Measurements from ENCODE around the gene OR14C36. TPM values are rescaled to one million over a fixed set of nuclear protein-coding genes. Genes with fewer than 3 reads are reported as not detected.

The OR14C36 gene
- total and polyA plus RNA-seq, 4 donors, result not detected

- Histone ChIP-seq H3K4me1 (ENCODE audit: control insufficient read depth in 4 of 4, insufficient read depth in 4 of 4, low read length in 3 of 4) (no peaks in the 10 kb centered on the region), H3K9ac (ENCODE audit: low read depth in 1 of 2, low read length in 2 of 2) (no peak overlapping the region), H3K27me3 (ENCODE audit: control insufficient read depth in 4 of 4, insufficient read depth in 4 of 4, low read length in 3 of 4) (peaks cover 0 to 2% (median 0%) of the 10 kb centered on the region in 4 donors), H3K9me3 (ENCODE audit: control insufficient read depth in 4 of 4, low read length in 3 of 4) (no peaks in the 10 kb centered on the region), H3K36me3 (ENCODE audit: control insufficient read depth in 4 of 4, insufficient read depth in 3 of 4, low read depth in 1 of 4, low read length in 3 of 4) (no peaks in the 10 kb centered on the region), H3K27ac (ENCODE audit: low read depth in 1 of 2, low read length in 2 of 2) (no peak overlapping the region), H3K4me3 (ENCODE audit: low read depth in 1 of 3, low read length in 3 of 3) (no peak overlapping the region)
- TF ChIP-seq ZBTB33 (IDR thresholded peaks at IDR 0.05) (no peak), RAD21 (IDR thresholded peaks at IDR 0.05) (no peak), NR2F2 (IDR thresholded peaks at IDR 0.05) (no peak), EGR1 (IDR thresholded peaks at IDR 0.05; ENCODE audit: low read depth in 2 of 2) (no peak), HNF4A (conservative IDR thresholded peaks at IDR 0.05) (no peak), CTCF (IDR thresholded peaks at IDR 0.05; ENCODE audit: low read depth, low read length, missing input control) (no peak), SP1 (IDR thresholded peaks at IDR 0.05) (no peak), FOXA1 (IDR thresholded peaks at IDR 0.05) (no peak)
- no peak for DNase-seq (ENCODE audit: low spot score)
- WGBS, result 58% methylated on average over 3 of the region's 3 CpGs
Observed at GRCh38 chr1:248359415-248359814, 10.8 kb downstream of the OR14C36 start.

GRCh38 chr1:248361121-248361715 lies 12.6 kb downstream of the OR14C36 start, which contains the start of gene OR2T4:
TSS of gene OR2T4 (plus strand) at chr1:248361665. CDS start at chr1:248361665, 0 bp downstream.
- no peak for TF ChIP-seq YY1 (IDR thresholded peaks at IDR 0.05)
- TF ChIP-seq GABPA (IDR thresholded peaks at IDR 0.05 in 1 of 2, conservative IDR thresholded peaks at IDR 0.05 in 1 of 2), result no peak
- no peak for TF ChIP-seq JUND (IDR thresholded peaks at IDR 0.05)
- TF ChIP-seq REST (IDR thresholded peaks at IDR 0.05), result no peak
- TF ChIP-seq CTCF (IDR thresholded peaks at IDR 0.05; ENCODE audit: low read depth, low read length, missing input control), result no peak
- H3K9ac ChIP-seq (ENCODE audit: low read depth in 1 of 2, low read length in 2 of 2), result no peak within 1 kb of the TSS
- DNase-seq (ENCODE audit: low spot score), result no peak
- WGBS, result 40% methylated on average over 3 of the region's 3 CpGs
- no peaks in the 10 kb centered on the region for H3K4me1 ChIP-seq (ENCODE audit: control insufficient read depth in 4 of 4, insufficient read depth in 4 of 4, low read length in 3 of 4)
- H3K4me3 ChIP-seq (ENCODE audit: low read depth in 1 of 3, low read length in 3 of 3), result no peak within 1 kb of the TSS
- no peak within 1 kb of the TSS for H3K27ac ChIP-seq (ENCODE audit: low read depth in 1 of 2, low read length in 2 of 2)
- no peaks in the 10 kb centered on the region for H3K36me3 ChIP-seq (ENCODE audit: control insufficient read depth in 4 of 4, insufficient read depth in 3 of 4, low read depth in 1 of 4, low read length in 3 of 4)
- H3K27me3 ChIP-seq (ENCODE audit: control insufficient read depth in 4 of 4, insufficient read depth in 4 of 4, low read length in 3 of 4), result peaks cover 0 to 2% (median 0%) of the 10 kb centered on the region in 4 donors
- no peaks in the 10 kb centered on the region for H3K9me3 ChIP-seq (ENCODE audit: control insufficient read depth in 4 of 4, low read length in 3 of 4)
